HCT116 (cell line): ENCODE results near the gene ZSWIM7. TPM values are rescaled to one million over a fixed set of nuclear protein-coding genes. Genes with fewer than 3 reads are reported as not detected.
A peak's percentile ranks its signal among the peaks of the same experiment; 100 is the strongest.

Experiments
- ATAC-seq: fragments of 200-7000 bp; cut with Tn5 transposase; 2 replicates; pipeline ENCODE4 v1.9.1; 2020; ENCODE audit warnings: mild to moderate bottlenecking, moderate library complexity
- BruUV-seq: library from RNA; stranded (reverse); fragments of 400-500 nt; replicated peaks from 2 replicates; lab custom pipeline; 2021; lab: Mats Ljungman, UMichigan
- CTCF ChIA-PET: fragments of 300-600 bp; sonication (Branson Sonifier 250); formaldehyde crosslinking; loops from one replicate; lab custom pipeline; 2021; ENCODE audit warnings: antibody characterized with exemption; lab: Charles Lee
- POLR2A ChIA-PET: fragments of 300-600, 350-600 bp; sonication (Branson Sonifier 250); formaldehyde crosslinking; loops from one replicate; lab custom pipeline; 2021; ENCODE audit warnings: antibody characterized with exemption; lab: Charles Lee
- RAD21 ChIA-PET, 2 experiments: fragments of 300-600 bp; sonication (Branson Sonifier 250); formaldehyde crosslinking; loops; one replicate each; lab custom pipeline; 2023; ENCODE audit warnings: low total read pairs in 2 of 2; ENCODE audit not compliant: uncharacterized antibody in 2 of 2, unreplicated experiment in 2 of 2, low non-redundant PET in 1 of 2; lab: Charles Lee
- DNase-seq: peaks from one replicate; pipeline ENCODE4 v3.0.0-alpha.2; 2010; ENCODE audit warnings: low read depth, low spot score
- H2AFZ ChIP-seq: fragments of 200-600 bp; shearing (Covaris generic), sonication (generic); 2 replicates; pipeline ENCODE4 v1.6.1; 2017; ENCODE audit warnings: low read depth, mixed run types, mixed read lengths, antibody characterized with exemption, low read length; ENCODE audit not compliant: poor library complexity, severe bottlenecking
- H3K27ac ChIP-seq: 2 replicates; pipeline ENCODE4 v1.5.1; 2012; ENCODE audit warnings: low read depth, low read length
- H3K27me3 ChIP-seq: fragments of 200-600 bp; sonication (generic); 2 replicates; pipeline ENCODE4 v1.6.1; 2016; ENCODE audit warnings: mixed run types, low read length, mixed read lengths; ENCODE audit not compliant: insufficient read depth
- H3K36me3 ChIP-seq, 2 experiments: fragments of 200-500 bp in 1 of 2; fragments of 200-600 bp in 1 of 2; sonication (Bioruptor generic) in 1 of 2; sonication (generic) in 1 of 2; 2 replicates each; pipeline versions ENCODE4 v1.5.1 to v1.6.1; 2014 to 2016; ENCODE audit warnings: low read length in 2 of 2, inconsistent platforms in 1 of 2, mixed read lengths in 1 of 2, mixed run types in 1 of 2; ENCODE audit not compliant: insufficient read depth in 2 of 2, control insufficient read depth in 1 of 2
- H3K4me1 ChIP-seq, 2 experiments: fragments of 200-600 bp in 1 of 2; sonication (generic) in 1 of 2; 2 replicates each; pipeline versions ENCODE4 v1.5.1 to v1.6.1; 2012 to 2017; ENCODE audit warnings: low read length in 2 of 2, inconsistent platforms in 1 of 2, mild to moderate bottlenecking in 1 of 2, mixed read lengths in 1 of 2, mixed run types in 1 of 2, moderate library complexity in 1 of 2; ENCODE audit not compliant: insufficient read depth in 2 of 2, control insufficient read depth in 1 of 2
- H3K4me2 ChIP-seq: fragments of 200-600 bp; sonication (generic); 2 replicates; pipeline ENCODE4 v1.6.1; 2017; ENCODE audit warnings: mixed run types, low read length, mixed read lengths
- H3K4me3 ChIP-seq, 2 experiments: fragments of 200-600 bp in 1 of 2; sonication (generic) in 1 of 2; replicated peaks in 1 of 2; 2 replicates each; pipeline ENCODE4 v1.5.1; 2011 to 2016; ENCODE audit warnings: low read length in 2 of 2, control low read depth in 1 of 2, low read depth in 1 of 2, mild to moderate bottlenecking in 1 of 2, mixed read lengths in 1 of 2, mixed run types in 1 of 2
- H3K79me2 ChIP-seq: fragments of 200-600 bp; sonication (generic); 2 replicates; pipeline ENCODE4 v1.6.1; 2017; ENCODE audit warnings: mild to moderate bottlenecking, mixed run types, low read length, moderate library complexity, mixed read lengths; ENCODE audit not compliant: insufficient read depth
- H3K9ac ChIP-seq: fragments of 200-600 bp; sonication (generic); 2 replicates; pipeline ENCODE4 v1.6.1; 2016; ENCODE audit warnings: low read length, mixed read lengths
- H3K9me2 ChIP-seq: fragments of 200-600 bp; sonication (generic), shearing (Covaris generic); 2 replicates; pipeline ENCODE4 v1.6.1; 2017; ENCODE audit warnings: mixed run types, mild to moderate bottlenecking, moderate library complexity; ENCODE audit not compliant: insufficient read depth
- H3K9me3 ChIP-seq, 2 experiments: fragments of 200-500 bp in 1 of 2; fragments of 200-600 bp in 1 of 2; sonication (Bioruptor generic) in 1 of 2; sonication (generic) in 1 of 2; 2 replicates each; pipeline ENCODE4 v1.6.1; 2014 to 2017; ENCODE audit warnings: low read length in 2 of 2, mixed read lengths in 2 of 2, inconsistent platforms in 1 of 2, low read depth in 1 of 2, mild to moderate bottlenecking in 1 of 2, mixed run types in 1 of 2, moderate library complexity in 1 of 2; ENCODE audit not compliant: control insufficient read depth in 1 of 2, insufficient read depth in 1 of 2
- H4K20me1 ChIP-seq: fragments of 200-600 bp; sonication (generic), shearing (Covaris generic); 2 replicates; pipeline ENCODE4 v1.6.1; 2017; ENCODE audit warnings: mixed run types, mild to moderate bottlenecking, moderate library complexity; ENCODE audit not compliant: insufficient read depth
- EGR1 ChIP-seq: IDR thresholded peaks from 2 replicates; pipeline ENCODE4 v1.6.1; 2012; ENCODE audit warnings: low read depth
- ELF1 ChIP-seq: IDR thresholded peaks from 2 replicates; pipeline ENCODE4 v1.6.1; 2012; ENCODE audit warnings: low read depth, borderline replicate concordance
- POLR2AphosphoS5 ChIP-seq: IDR thresholded peaks from 2 replicates; pipeline ENCODE4 v1.6.1; 2011; ENCODE audit warnings: mild to moderate bottlenecking, low read depth, low read length, moderate library complexity
- RAD21 ChIP-seq: IDR thresholded peaks from 2 replicates; pipeline ENCODE4 v1.6.1; 2012; ENCODE audit warnings: low read depth, mild to moderate bottlenecking
- YY1 ChIP-seq: IDR thresholded peaks from 2 replicates; pipeline ENCODE4 v1.6.1; 2011; ENCODE audit warnings: low read length, low read depth, moderate library complexity, mild to moderate bottlenecking; ENCODE audit not compliant: insufficient replicate concordance; ENCODE audit errors: extremely low read depth
- ZFX ChIP-seq: fragments of 450-650 bp; IDR thresholded peaks from 2 replicates; pipeline ENCODE4 v1.6.1; 2017
- intact Hi-C: fragments of 100-400 bp; cut with micrococcal nuclease; formaldehyde crosslinking; loops from 2 replicates; pipeline ENCODE4 v1.10.0; 2022
- total RNA-seq: library from RNA; stranded (reverse); gene quantifications from one replicate; pipeline ENCODE4 v1.2.1, GENCODE V29; 2021; ENCODE audit not compliant: unreplicated experiment
- TF ChIP-seq, protein P1 (sequence below): IDR thresholded peaks from 2 replicates; pipeline ENCODE4 v1.6.1; 2012
- TF ChIP-seq, protein P2 (sequence below), 3 experiments: fragments of 200-600 bp in 1 of 3; sonication (generic) in 1 of 3; IDR thresholded peaks in 2 of 3; conservative IDR thresholded peaks in 1 of 3; 2 replicates each; pipeline ENCODE4 v1.5.1; 2012 to 2017; ENCODE audit warnings: low read depth in 2 of 3, low read length in 2 of 3, antibody characterized with exemption in 1 of 3, borderline replicate concordance in 1 of 3, control low read depth in 1 of 3, mild to moderate bottlenecking in 1 of 3, mixed read lengths in 1 of 3, mixed run types in 1 of 3, moderate library complexity in 1 of 3; ENCODE audit not compliant: insufficient read depth in 1 of 3
- TF ChIP-seq, protein P3 (sequence below): IDR thresholded peaks from 2 replicates; pipeline ENCODE4 v1.6.1; 2012; ENCODE audit warnings: low read depth

Gene ZSWIM7
- total RNA-seq, 1 experiment from 2014 or later = 33.5 TPM

DNA sequence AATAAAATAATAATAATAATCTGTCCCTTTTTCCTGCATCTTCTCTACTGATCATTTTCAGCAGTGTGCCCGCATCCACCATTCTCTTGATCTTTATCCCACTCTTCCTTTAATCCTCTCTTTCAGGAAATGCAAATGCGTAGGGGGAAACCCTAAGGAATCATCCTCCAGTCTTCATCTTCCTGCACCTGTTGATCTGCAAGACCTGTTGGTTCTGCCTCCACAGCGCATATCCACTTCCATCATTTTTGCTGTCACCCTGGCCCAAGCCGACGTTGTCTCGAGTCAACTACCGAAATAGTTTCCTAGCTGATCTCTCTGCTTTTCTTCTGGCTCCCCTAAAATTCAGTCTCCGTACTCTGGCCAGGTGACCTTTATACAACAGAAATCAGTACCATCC is 30.0 kb downstream of the ZSWIM7 start:
- Histone ChIP-seq H2AFZ (no peak overlapping the region), H3K9ac (no peak overlapping the region), H3K36me3 (peaks cover 0 to 38% of the 10 kb centered on the region in 2 experiments; a peak in 1 of 4 replicates), H3K4me2 (no peak overlapping the region), H3K9me2 (no peaks in the 10 kb centered on the region), H4K20me1 (no peaks in the 10 kb centered on the region), H3K79me2 (peaks cover 99% of the 10 kb centered on the region), H3K4me3 (no peak overlapping the region), H3K9me3 (no peaks in the 10 kb centered on the region), H3K27me3 (no peaks in the 10 kb centered on the region), H3K4me1 (peaks cover 50 to 89% of the 10 kb centered on the region in 2 experiments), H3K27ac (no peak overlapping the region)
- ChIA-PET RAD21 (no interaction called here), CTCF (no interaction called here), POLR2A (no interaction called here)
- TF ChIP-seq, protein P1, sequence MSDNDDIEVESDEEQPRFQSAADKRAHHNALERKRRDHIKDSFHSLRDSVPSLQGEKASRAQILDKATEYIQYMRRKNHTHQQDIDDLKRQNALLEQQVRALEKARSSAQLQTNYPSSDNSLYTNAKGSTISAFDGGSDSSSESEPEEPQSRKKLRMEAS = no peak
- TF ChIP-seq ZFX = no peak
- TF ChIP-seq YY1 = no peak
- TF ChIP-seq RAD21 = no peak
- TF ChIP-seq, protein P2, sequence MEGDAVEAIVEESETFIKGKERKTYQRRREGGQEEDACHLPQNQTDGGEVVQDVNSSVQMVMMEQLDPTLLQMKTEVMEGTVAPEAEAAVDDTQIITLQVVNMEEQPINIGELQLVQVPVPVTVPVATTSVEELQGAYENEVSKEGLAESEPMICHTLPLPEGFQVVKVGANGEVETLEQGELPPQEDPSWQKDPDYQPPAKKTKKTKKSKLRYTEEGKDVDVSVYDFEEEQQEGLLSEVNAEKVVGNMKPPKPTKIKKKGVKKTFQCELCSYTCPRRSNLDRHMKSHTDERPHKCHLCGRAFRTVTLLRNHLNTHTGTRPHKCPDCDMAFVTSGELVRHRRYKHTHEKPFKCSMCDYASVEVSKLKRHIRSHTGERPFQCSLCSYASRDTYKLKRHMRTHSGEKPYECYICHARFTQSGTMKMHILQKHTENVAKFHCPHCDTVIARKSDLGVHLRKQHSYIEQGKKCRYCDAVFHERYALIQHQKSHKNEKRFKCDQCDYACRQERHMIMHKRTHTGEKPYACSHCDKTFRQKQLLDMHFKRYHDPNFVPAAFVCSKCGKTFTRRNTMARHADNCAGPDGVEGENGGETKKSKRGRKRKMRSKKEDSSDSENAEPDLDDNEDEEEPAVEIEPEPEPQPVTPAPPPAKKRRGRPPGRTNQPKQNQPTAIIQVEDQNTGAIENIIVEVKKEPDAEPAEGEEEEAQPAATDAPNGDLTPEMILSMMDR (IDR thresholded peaks at IDR 0.05 in 2 of 3, conservative IDR thresholded peaks at IDR 0.05 in 1 of 3; ENCODE audit: borderline replicate concordance in 1 of 3, insufficient read depth in 1 of 3, low read depth in 2 of 3, low read length in 2 of 3) = no peak
- DNase-seq (no peak), ATAC-seq (no peak)
- intact Hi-C loops = no loop called here
- no TSS peak for BruUV-seq

DNA sequence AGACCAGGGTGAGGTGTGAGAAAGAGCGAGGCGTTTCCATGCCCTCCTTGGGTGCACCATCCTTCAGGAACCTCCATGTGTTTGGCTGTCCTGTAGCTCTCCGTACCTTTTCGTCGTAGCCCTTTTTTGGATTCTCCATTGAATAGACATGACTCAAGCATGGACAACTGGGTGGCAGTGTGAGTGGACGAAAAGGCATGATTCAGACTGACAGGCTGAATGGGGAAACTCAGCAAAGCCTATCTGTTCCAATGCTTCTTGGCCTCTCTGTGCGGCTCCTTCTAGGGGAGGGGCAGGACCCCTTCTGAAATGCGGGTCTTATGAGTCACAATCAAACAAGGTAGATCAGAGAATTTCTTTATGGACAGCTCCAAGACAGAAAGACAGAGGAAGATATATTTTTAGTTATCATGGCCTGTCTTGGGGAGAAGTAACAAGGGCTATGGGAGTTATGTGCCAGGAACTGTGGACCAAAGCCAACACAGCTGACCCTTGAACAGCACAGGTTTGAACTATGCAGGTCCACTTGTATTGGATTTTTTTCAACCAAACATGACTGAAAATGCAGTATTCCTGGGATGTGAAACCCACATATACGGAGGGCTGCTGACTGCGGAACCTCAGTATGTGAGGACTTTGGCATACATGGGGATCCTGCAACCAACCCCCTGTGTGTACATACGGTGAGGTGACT is 31.7 kb downstream of the ZSWIM7 start:
- ChIA-PET RAD21 (no interaction called here), POLR2A (no interaction called here)
- no peak for DNase-seq
- Histone ChIP-seq H3K9me2 (no peaks in the 10 kb centered on the region), H3K4me1 (peaks cover 65 to 94% of the 10 kb centered on the region in 2 experiments), H3K9ac (peak overlapping the region; percentile 63; the same call in 1 of the 2 replicates), H3K36me3 (peaks cover 0 to 34% of the 10 kb centered on the region in 2 experiments; a peak in 1 of 4 replicates)
- TF ChIP-seq ELF1 (no peak), POLR2AphosphoS5 (no peak), YY1 (no peak), EGR1 (no peak)
- TF ChIP-seq, protein P3, sequence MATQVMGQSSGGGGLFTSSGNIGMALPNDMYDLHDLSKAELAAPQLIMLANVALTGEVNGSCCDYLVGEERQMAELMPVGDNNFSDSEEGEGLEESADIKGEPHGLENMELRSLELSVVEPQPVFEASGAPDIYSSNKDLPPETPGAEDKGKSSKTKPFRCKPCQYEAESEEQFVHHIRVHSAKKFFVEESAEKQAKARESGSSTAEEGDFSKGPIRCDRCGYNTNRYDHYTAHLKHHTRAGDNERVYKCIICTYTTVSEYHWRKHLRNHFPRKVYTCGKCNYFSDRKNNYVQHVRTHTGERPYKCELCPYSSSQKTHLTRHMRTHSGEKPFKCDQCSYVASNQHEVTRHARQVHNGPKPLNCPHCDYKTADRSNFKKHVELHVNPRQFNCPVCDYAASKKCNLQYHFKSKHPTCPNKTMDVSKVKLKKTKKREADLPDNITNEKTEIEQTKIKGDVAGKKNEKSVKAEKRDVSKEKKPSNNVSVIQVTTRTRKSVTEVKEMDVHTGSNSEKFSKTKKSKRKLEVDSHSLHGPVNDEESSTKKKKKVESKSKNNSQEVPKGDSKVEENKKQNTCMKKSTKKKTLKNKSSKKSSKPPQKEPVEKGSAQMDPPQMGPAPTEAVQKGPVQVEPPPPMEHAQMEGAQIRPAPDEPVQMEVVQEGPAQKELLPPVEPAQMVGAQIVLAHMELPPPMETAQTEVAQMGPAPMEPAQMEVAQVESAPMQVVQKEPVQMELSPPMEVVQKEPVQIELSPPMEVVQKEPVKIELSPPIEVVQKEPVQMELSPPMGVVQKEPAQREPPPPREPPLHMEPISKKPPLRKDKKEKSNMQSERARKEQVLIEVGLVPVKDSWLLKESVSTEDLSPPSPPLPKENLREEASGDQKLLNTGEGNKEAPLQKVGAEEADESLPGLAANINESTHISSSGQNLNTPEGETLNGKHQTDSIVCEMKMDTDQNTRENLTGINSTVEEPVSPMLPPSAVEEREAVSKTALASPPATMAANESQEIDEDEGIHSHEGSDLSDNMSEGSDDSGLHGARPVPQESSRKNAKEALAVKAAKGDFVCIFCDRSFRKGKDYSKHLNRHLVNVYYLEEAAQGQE = no peak
- TF ChIP-seq, protein P2 (IDR thresholded peaks at IDR 0.05 in 2 of 3, conservative IDR thresholded peaks at IDR 0.05 in 1 of 3; ENCODE audit: borderline replicate concordance in 1 of 3, insufficient read depth in 1 of 3, low read depth in 2 of 3, low read length in 2 of 3) = no peak
- TF ChIP-seq, all 23 proteins: peak for 0
- H2AFZ ChIP-seq = no peak overlapping the region
- H3K27me3 ChIP-seq = no peaks in the 10 kb centered on the region
- peak overlapping the region; percentile 92 for H3K27ac ChIP-seq
- no peaks in the 10 kb centered on the region for H4K20me1 ChIP-seq
- H3K9me3 ChIP-seq = no peaks in the 10 kb centered on the region
- ATAC-seq = no peak
- peak overlapping the region; percentile 80; the same call in 1 of the 2 replicates for H3K4me2 ChIP-seq
- CTCF ChIA-PET = no interaction called here
- no peak overlapping the region for H3K4me3 ChIP-seq
- no TSS peak for BruUV-seq
- intact Hi-C loops = no loop called here
- H3K79me2 ChIP-seq = peaks cover 99% of the 10 kb centered on the region
